ENCODE results near the gene SHD.
A peak's percentile ranks its signal among the peaks of the same experiment; 100 is the strongest.
"Not testable (repeated sequence)": the region's sequence is repeated elsewhere in the genome, so short reads cannot be mapped to it uniquely, and the experiment has no call there.

SHD gene

GRCh38 chr19:4278419-4279266 lies at the start of gene SHD:
TSS of gene SHD (plus strand) at chr19:4279266. CDS start at chr19:4280064, 798 bp downstream.
- no peak for DNase-seq (ENCODE audit: low spot score)

GRCh38 chr19:4230237-4230636 lies 48.8 kb upstream of the SHD start:
- not testable (repeated sequence) for DNase-seq (ENCODE audit: low spot score)

GRCh38 chr19:4231521-4231920 lies 47.5 kb upstream of the SHD start:
- DNase-seq (ENCODE audit: low spot score) = not testable (repeated sequence)

- DNase-seq (ENCODE audit: low spot score) = not testable (repeated sequence)
These were observed 46.9 kb upstream of the SHD start for GRCh38 chr19:4232139-4232538.

- DNase-seq (ENCODE audit: low spot score) = no peak
These were observed 46.3 kb upstream of the SHD start for GRCh38 chr19:4232614-4233281.

GRCh38 chr19:4233282-4233853 lies 45.7 kb upstream of the SHD start:
- DNase-seq (ENCODE audit: low spot score) = no peak

- no peak for DNase-seq (ENCODE audit: low spot score)
These were observed 44.8 kb upstream of the SHD start for GRCh38 chr19:4234142-4234861.

GRCh38 chr19:4234862-4235201 lies 44.2 kb upstream of the SHD start:
- no peak for DNase-seq (ENCODE audit: low spot score)

GRCh38 chr19:4237510-4237909 lies 41.6 kb upstream of the SHD start:
- DNase-seq (ENCODE audit: low spot score) = not testable (repeated sequence)

GRCh38 chr19:4238831-4239230 lies 40.2 kb upstream of the SHD start:
- no peak for DNase-seq (ENCODE audit: low spot score)

GRCh38 chr19:4241824-4242430 lies 37.1 kb upstream of the SHD start:
- no peak for DNase-seq (ENCODE audit: low spot score)

GRCh38 chr19:4245938-4246337 lies 33.1 kb upstream of the SHD start:
- not testable (repeated sequence) for DNase-seq (ENCODE audit: low spot score)

- DNase-seq (ENCODE audit: low spot score) = peak; percentile 99
These were observed 32.1 kb upstream of the SHD start, which contains the start of gene YJU2 for GRCh38 chr19:4246767-4247593. TSS of gene YJU2 (plus strand) at chr19:4247080. CDS start at chr19:4247147, 67 bp downstream.

GRCh38 chr19:4256563-4256962 lies 22.5 kb upstream of the SHD start:
- DNase-seq (ENCODE audit: low spot score) = no peak

GRCh38 chr19:4257025-4257424 lies 22.0 kb upstream of the SHD start:
- DNase-seq (ENCODE audit: low spot score) = no peak

GRCh38 chr19:4258181-4258580 lies 20.9 kb upstream of the SHD start:
- DNase-seq (ENCODE audit: low spot score) = no peak

- DNase-seq (ENCODE audit: low spot score) = no peak
These were observed 18.4 kb upstream of the SHD start for GRCh38 chr19:4260613-4261191.

- DNase-seq (ENCODE audit: low spot score) = no peak
These were observed 14.3 kb upstream of the SHD start for GRCh38 chr19:4264812-4265211.

- DNase-seq (ENCODE audit: low spot score) = no peak
These were observed 12.6 kb upstream of the SHD start for GRCh38 chr19:4266253-4267000.
